Left cardiac atrium (tissue), 4 donors: ENCODE results near the gene PPL. TPM values are rescaled to one million over a fixed set of nuclear protein-coding genes. Genes with fewer than 3 reads are reported as not detected.
"Not testable (repeated sequence)": the region's sequence is repeated elsewhere in the genome, so short reads cannot be mapped to it uniquely, and the experiment has no call there.

Experiments
- ATAC-seq, 2 donors: fragments of 200-7000 bp; cut with Tn5 transposase; one replicate each; pipeline ENCODE4 v1.9.1; 2020; ENCODE audit warnings: mild to moderate bottlenecking in 2 of 2, moderate library complexity in 2 of 2
- DNase-seq: peaks from one replicate; pipeline ENCODE4 v3.0.0-alpha.2; 2020
- intact Hi-C, 2 donors: fragments of 100-400 bp; cut with DNase I; formaldehyde crosslinking; loops; one replicate each; pipeline versions ENCODE4 v1.14.1 to v1.15.1; 2022 to 2023
- total RNA-seq, 2 donors: library from RNA; stranded (reverse); fragmentation: NEBNext Ultra II Directional; extraction: Animal tissue kit (Norgen Biotek cat#: 25700); gene quantifications; one replicate each; pipeline ENCODE4 v1.2.1, GENCODE V29; 2021
- donor health status: DM: no; HTN: yes; CAD: no.
- donor health status: DM: no; HTN: yes; CAD: no; lungs with severe emphysema.
- donor health status: DM: yes; HTN: yes; CAD: no.
- donor health status: Dilated cardiomyopathy.

PPL gene
- total RNA-seq, 2 donors from 2014 or later, result 6.1 to 15.8 TPM

- intact Hi-C loops, ATAC-seq, DNase-seq: not testable (repeated sequence)
These were observed 40.2 kb downstream of the PPL start for GRCh38 chr16:4896761-4897160.

GRCh38 chr16:4895366-4895765 is 41.6 kb downstream of the PPL start:
- DNase-seq (no peak), ATAC-seq (no peak)
- intact Hi-C loops, result no loop called here

GRCh38 chr16:4894276-4895150 is 42.4 kb downstream of the PPL start:
- intact Hi-C loops, result no loop called here
- no peak for DNase-seq
- ATAC-seq, result no peak

- intact Hi-C loops, result no loop called here
- ATAC-seq, result peak; percentile 6 to 13
These were observed 43.7 kb downstream of the PPL start for GRCh38 chr16:4893103-4893862.

GRCh38 chr16:4892361-4893102 is 44.4 kb downstream of the PPL start:
- intact Hi-C loops, result no loop called here
- peak; percentile 55 to 58 for ATAC-seq
- no peak for DNase-seq

More at GRCh38 chr16:4893103-4893862, 43.7 kb downstream of the PPL start:
- no peak for DNase-seq

- ATAC-seq (no peak), DNase-seq (no peak)
- intact Hi-C loops, result no loop called here
These were observed 45.1 kb downstream of the PPL start for GRCh38 chr16:4891886-4892216.

- no peak for DNase-seq
- no peak for ATAC-seq
- intact Hi-C loops, result no loop called here
These were observed 45.7 kb downstream of the PPL start for GRCh38 chr16:4891097-4891885.

GRCh38 chr16:4890686-4891085 is 46.3 kb downstream of the PPL start:
- no peak for ATAC-seq
- intact Hi-C loops, result no loop called here
- no peak for DNase-seq

- ATAC-seq, result no peak
- DNase-seq, result no peak
- intact Hi-C loops, result no loop called here
These were observed 46.9 kb downstream of the PPL start for GRCh38 chr16:4890026-4890425.

GRCh38 chr16:4888428-4889135 is 48.4 kb downstream of the PPL start:
- DNase-seq, result no peak
- no peak for ATAC-seq
- intact Hi-C loops, result loop anchor here in 1 of 2 donors (10.0 kb wide), 1 partner anchor 46 kb away; the partner anchor contains the start of gene PPL

- ATAC-seq, result no peak
- DNase-seq, result no peak
- intact Hi-C loops, result loop anchor here in 1 of 2 donors (10.0 kb wide), 1 partner anchor 49 kb away; the partner anchor contains the start of gene PPL
These were observed 50.8 kb downstream of the PPL start for GRCh38 chr16:4886151-4886550.

GRCh38 chr16:4884972-4885874 is 51.7 kb downstream of the PPL start:
- DNase-seq (no peak), ATAC-seq (no peak)
- intact Hi-C loops, result loop anchor here in 1 of 2 donors (10.0 kb wide), 1 partner anchor 50 kb away; the partner anchor contains the start of gene PPL

- no peak for ATAC-seq
- no peak for DNase-seq
- intact Hi-C loops, result loop anchor here in 1 of 2 donors (10.0 kb wide), 1 partner anchor 51 kb away; the partner anchor contains the start of gene PPL
These were observed 52.7 kb downstream of the PPL start for GRCh38 chr16:4884209-4884608.

- no peak for ATAC-seq
- intact Hi-C loops, result loop anchor here in 1 of 2 donors (10.0 kb wide), 1 partner anchor 51 kb away; the partner anchor contains the start of gene PPL
These were observed 53.4 kb downstream of the PPL start for GRCh38 chr16:4883501-4883900.

GRCh38 chr16:4882633-4883285 is 54.2 kb downstream of the PPL start:
- intact Hi-C loops, result loop anchor here in 1 of 2 donors (10.0 kb wide), 1 partner anchor 52 kb away; the partner anchor contains the start of gene PPL
- DNase-seq, result peak; percentile 58
- peak; percentile 60 to 79 for ATAC-seq

More at GRCh38 chr16:4883501-4883900, 53.4 kb downstream of the PPL start:
- DNase-seq, result no peak

- DNase-seq, result no peak
- intact Hi-C loops, result loop anchor here in 1 of 2 donors (10.0 kb wide), 1 partner anchor 53 kb away; the partner anchor contains the start of gene PPL
- ATAC-seq, result peak in 1 of 2 donors; percentile 4
These were observed 54.8 kb downstream of the PPL start for GRCh38 chr16:4882000-4882632.
